OCI-LY3 (cell line): Measurements from ENCODE around the gene MXI1.

Experiments used
- H2AFZ ChIP-seq: fragments of 200-600, 300-600 bp; shearing (Covaris generic); 2 replicates; pipeline ENCODE4 v1.6.0; 2014; ENCODE audit warnings: antibody characterized with exemption, low read depth, low read length
- H3K27ac ChIP-seq: fragments of 200-600, 300-600 bp; sonication (generic); 2 replicates; pipeline ENCODE4 v1.5.1; 2014; ENCODE audit warnings: mild to moderate bottlenecking, low read length, moderate library complexity, mixed read lengths
- H3K27me3 ChIP-seq: fragments of 200-600, 300-600 bp; sonication (generic); 2 replicates; pipeline ENCODE4 v1.6.1; 2014; ENCODE audit warnings: low read depth, low read length, mixed read lengths
- H3K36me3 ChIP-seq: fragments of 200-600, 300-600 bp; sonication (generic); replicated peaks from 2 replicates; pipeline ENCODE3; 2014; ENCODE audit warnings: low read depth, low read length, mixed read lengths
- H3K4me1 ChIP-seq: fragments of 300-600, 200-600 bp; sonication (generic); 2 replicates; pipeline ENCODE4 v1.6.1; 2014; ENCODE audit warnings: low read length, mixed read lengths
- H3K4me2 ChIP-seq: fragments of 200-600, 300-600 bp; sonication (generic); 2 replicates; pipeline ENCODE4 v1.6.1; 2014; ENCODE audit warnings: low read length, mixed read lengths
- H3K4me3 ChIP-seq: fragments of 300-600, 200-600 bp; sonication (generic); 2 replicates; pipeline ENCODE4 v1.5.1; 2014; ENCODE audit warnings: antibody characterized with exemption, mild to moderate bottlenecking, low read length, moderate library complexity
- H3K79me2 ChIP-seq: fragments of 300-600, 200-600 bp; shearing (Covaris generic); 2 replicates; pipeline ENCODE4 v1.6.1; 2014; ENCODE audit warnings: mild to moderate bottlenecking, low read length, mixed read lengths
- H3K9ac ChIP-seq: fragments of 300-600, 200-600 bp; shearing (Covaris generic); 2 replicates; pipeline ENCODE4 v1.6.0; 2014; ENCODE audit warnings: mild to moderate bottlenecking, low read length, moderate library complexity
- H3K9me3 ChIP-seq: fragments of 200-600, 300-600 bp; shearing (Covaris generic); 2 replicates; pipeline ENCODE4 v1.6.1; 2014; ENCODE audit warnings: low read length, mixed read lengths; ENCODE audit not compliant: insufficient read depth
- H4K20me1 ChIP-seq: fragments of 200-600, 300-600 bp; sonication (generic); 2 replicates; pipeline ENCODE4 v1.6.1; 2016; ENCODE audit warnings: low read length, mixed read lengths; ENCODE audit not compliant: insufficient read depth
- CTCF ChIP-seq: fragments of 200-600, 300-600 bp; sonication (generic); IDR thresholded peaks from 2 replicates; pipeline ENCODE4 v1.5.1; 2014; ENCODE audit warnings: antibody characterized with exemption, low read length, low read depth
- EZH2phosphoT487 ChIP-seq: fragments of 200-600 bp; shearing (Covaris generic); IDR thresholded peaks from 2 replicates; pipeline ENCODE4 v1.6.1; 2018; ENCODE audit warnings: antibody characterized with exemption, mixed run types, low read depth

MXI1 gene

GRCh38 chr10:110300486-110300986 is 93.1 kb downstream of the MXI1 start:
- no peak for TF ChIP-seq CTCF
- TF ChIP-seq EZH2phosphoT487 = no peak
- Histone ChIP-seq H3K4me3 (no peak overlapping the region), H4K20me1 (peaks cover 7% of the 10 kb centered on the region; the same call in 1 of the 2 replicates), H3K4me2 (no peak overlapping the region), H2AFZ (no peak overlapping the region), H3K27me3 (no peaks in the 10 kb centered on the region), H3K9ac (no peak overlapping the region), H3K9me3 (no peaks in the 10 kb centered on the region), H3K79me2 (peaks cover 53% of the 10 kb centered on the region), H3K36me3 (peaks cover 55% of the 10 kb centered on the region), H3K4me1 (peaks cover 6% of the 10 kb centered on the region; the same call in 1 of the 2 replicates), H3K27ac (no peak overlapping the region)

- TF ChIP-seq EZH2phosphoT487 (no peak), CTCF (no peak)
- Histone ChIP-seq H3K27me3 (no peaks in the 10 kb centered on the region), H3K9ac (peak overlapping the region; percentile 80), H2AFZ (no peak overlapping the region), H3K79me2 (peaks cover 53% of the 10 kb centered on the region), H3K4me3 (peak overlapping the region; percentile 90), H3K27ac (no peak overlapping the region), H3K9me3 (no peaks in the 10 kb centered on the region), H3K4me1 (peaks cover 11% of the 10 kb centered on the region), H3K36me3 (peaks cover 36% of the 10 kb centered on the region), H3K4me2 (peak overlapping the region; percentile 87), H4K20me1 (0 out of 2 replicates have a peak, but pooled peaks cover 4% of the 10 kb centered on the region)
These were observed 96.3 kb downstream of the MXI1 start for GRCh38 chr10:110303681-110304080.

GRCh38 chr10:110304394-110304779 is 97.0 kb downstream of the MXI1 start:
- H4K20me1 ChIP-seq = 0 out of 2 replicates have a peak, but pooled peaks cover 4% of the 10 kb centered on the region
- H2AFZ ChIP-seq = no peak overlapping the region
- TF ChIP-seq CTCF = no peak
- no peak for TF ChIP-seq EZH2phosphoT487
- no peaks in the 10 kb centered on the region for H3K27me3 ChIP-seq
- peaks cover 12% of the 10 kb centered on the region for H3K4me1 ChIP-seq
- H3K27ac ChIP-seq = peak overlapping the region; percentile 43
- peak overlapping the region; percentile 90 for H3K4me3 ChIP-seq
- peak overlapping the region; percentile 80 for H3K9ac ChIP-seq
- peak overlapping the region; percentile 87 for H3K4me2 ChIP-seq
- H3K79me2 ChIP-seq = peaks cover 50% of the 10 kb centered on the region
- peaks cover 30% of the 10 kb centered on the region for H3K36me3 ChIP-seq
- H3K9me3 ChIP-seq = no peaks in the 10 kb centered on the region

GRCh38 chr10:110304780-110305421 is 97.5 kb downstream of the MXI1 start, which contains the start of gene SMNDC1:
TSS of gene SMNDC1 (minus strand) at chr10:110304920. CDS start at chr10:110303587, 1,333 bp downstream.
- Histone ChIP-seq H4K20me1 (0 out of 2 replicates have a peak, but pooled peaks cover 4% of the 10 kb centered on the region), H3K4me1 (peaks cover 16% of the 10 kb centered on the region), H3K27ac (peak within 1 kb of the TSS; percentile 66), H2AFZ (peak within 1 kb of the TSS; percentile 84; the same call in 1 of the 2 replicates), H3K9me3 (no peaks in the 10 kb centered on the region), H3K4me3 (peak within 1 kb of the TSS; percentile 90), H3K4me2 (peak within 1 kb of the TSS; percentile 87), H3K36me3 (peaks cover 28% of the 10 kb centered on the region), H3K9ac (peak within 1 kb of the TSS; percentile 80), H3K27me3 (0 out of 2 replicates have a peak, but pooled peaks cover 2% of the 10 kb centered on the region), H3K79me2 (peaks cover 47% of the 10 kb centered on the region)
- no peak for TF ChIP-seq CTCF
- TF ChIP-seq EZH2phosphoT487 = no peak
